Heart right ventricle (tissue), 16 donors: ENCODE data around the gene HSPA12B. TPM values are rescaled to one million over a fixed set of nuclear protein-coding genes. Genes with fewer than 3 reads are reported as not detected.

ENCODE experiments used
- ATAC-seq, 8 donors: fragments of 200-7000 bp; cut with Tn5 transposase; one replicate each; pipeline ENCODE4 v1.9.1; 2020; ENCODE audit warnings: mild to moderate bottlenecking in 8 of 8, moderate library complexity in 8 of 8, moderate number of reproducible peaks in 1 of 8
- DNase-seq, 2 donors: peaks; one replicate each; pipeline ENCODE4 v3.0.0-alpha.2; 2020
- H3K27ac ChIP-seq, 10 donors: fragments of 200-600 bp; sonication (generic) in 2 of 10; one replicate each; pipeline versions ENCODE4 v1.5.0 to v1.8.0; 2020 to 2022; ENCODE audit warnings: mild to moderate bottlenecking in 3 of 10
- H3K27me3 ChIP-seq, 7 donors: fragments of 200-600 bp; one replicate each; pipeline ENCODE4 v1.8.0; 2021 to 2022; ENCODE audit warnings: mild to moderate bottlenecking in 2 of 7
- H3K36me3 ChIP-seq, 9 donors: fragments of 200-600 bp; sonication (generic) in 1 of 9; one replicate each; pipeline versions ENCODE4 v1.5.0 to v1.8.0; 2020 to 2022; ENCODE audit warnings: mild to moderate bottlenecking in 2 of 9
- H3K4me1 ChIP-seq, 9 donors: fragments of 200-600 bp; sonication (generic) in 1 of 9; one replicate each; pipeline versions ENCODE4 v1.5.0 to v1.8.0; 2020 to 2022; ENCODE audit warnings: mild to moderate bottlenecking in 4 of 9
- H3K4me3 ChIP-seq, 10 donors: fragments of 200-600 bp; sonication (generic) in 2 of 10; one replicate each; pipeline versions ENCODE4 v1.5.0 to v1.8.0; 2020 to 2022; ENCODE audit warnings: mild to moderate bottlenecking in 7 of 10, moderate library complexity in 2 of 10
- H3K9me3 ChIP-seq, 11 donors: fragments of 200-600 bp in 10 of 11; sonication (generic) in 2 of 11; one replicate each; pipeline versions ENCODE4 v1.5.0 to v1.8.0; 2013 to 2022; ENCODE audit warnings: mild to moderate bottlenecking in 2 of 11, control low read depth in 1 of 11, moderate library complexity in 1 of 11
- CTCF ChIP-seq, 9 donors: fragments of 200-600 bp; sonication (generic) in 2 of 9; IDR thresholded peaks; one replicate each; pipeline versions ENCODE4 v1.5.0 to v1.8.0; 2021 to 2022; ENCODE audit warnings: antibody characterized with exemption in 9 of 9, mild to moderate bottlenecking in 5 of 9, moderate library complexity in 1 of 9
- WGBS, 2 donors: extraction: QIAGEN DNeasy Blood & Tissue Kit; methylation state at CpG; one replicate each; pipeline ENCODE4 v1.1.7; 2013; ENCODE audit warnings: inconsistent platforms in 1 of 2; 5-methylcytosine and 5-hydroxymethylcytosine counted together
- intact Hi-C, 10 donors: fragments of 100-400 bp; cut with DNase I; formaldehyde crosslinking; loops; one replicate each; pipeline versions ENCODE4 v1.11.1 to v1.14.2; 2022
- polyA plus RNA-seq, 2 donors: library from polyadenylated mRNA; stranded (reverse); fragments of 200-250 nt; gene quantifications; one replicate each; pipeline ENCODE4 v1.2.3, GENCODE V29; 2013
- total RNA-seq, 10 donors: library from RNA; stranded (reverse); fragmentation: NEBNext Ultra II Directional in 3 of 10; extraction: Animal tissue kit (Norgen Biotek cat#: 25700) in 3 of 10; gene quantifications; one replicate each; pipeline versions ENCODE4 v1.2.1 to v1.2.4, GENCODE V29; 2021 to 2023
- donor health status: Arrhythmogenic right ventricular cardiomyopathy.
- donor health status: ischemic (EF 13 %, LVEDD 7.1; RV severe dilation, severe dysfunction).
- donor health status: healthy with polysubstance abuse.
- donor health status: DM: no; HTN: yes; CAD: no.
- donor health status: DM: no; HTN: no; CAD: no.
- donor health status: ischemic (EF 25% LVEDD 6.9; RV normal size, moderate dysfunction).
- donor health status: ischemic (EF 25% LVEDD 5.7; RV mildly dilated, moderate dysfunction).
- donor health status: healthy.
- donor health status: DM: yes; HTN: yes; CAD: no.
- donor health status: Ischemic cardiomyopathy.
- donor health status: ischemic (EF 35%, LVEDD 5.7; RV mildly dilated, moderate dysfunction).
- donor health status: nonischemic (EF 11% LVEDD 7.7; RV severe dilation, severe dysfunction).
- donor health status: DM: yes; HTN: yes; CAD: no.
- donor health status: PGD.
- donor health status: ischemic (EF 29% LVEDD 5.4; RV normal size, mild dysfunction).
- donor health status: nonischemic (EF 23%, LVEDD 6.1; RV moderate dilation, normal function).

Gene HSPA12B
- total and polyA plus RNA-seq, 12 donors: 8.4 to 26.5 (median 13.0) TPM

GRCh38 chr20:3751675-3752385, 19.3 kb downstream of the HSPA12B start:
- intact Hi-C loops: loop anchor here in 4 of 10 donors (5.0 to 10.0 kb wide), 2 partner anchors 35 to 77 kb away; no protein-coding TSS in a partner anchor
- Histone ChIP-seq H3K4me3 (peak overlapping the region in 9 of 10 donors; percentile 16 to 47 (median 38)), H3K36me3 (peaks cover 0 to 54% (median 3%) of the 10 kb centered on the region in 9 donors), H3K4me1 (peaks cover 0 to 55% (median 22%) of the 10 kb centered on the region in 9 donors), H3K27ac (peak overlapping the region in 5 of 10 donors; percentile 2 to 56 (median 30)), H3K9me3 (no peaks in the 10 kb centered on the region), H3K27me3 (peaks cover 0 to 21% (median 9%) of the 10 kb centered on the region in 7 donors)
- DNase-seq: peak; percentile 74 to 79
- peak; percentile 14 to 61 (median 46) for ATAC-seq
- TF ChIP-seq CTCF (IDR thresholded peaks at IDR 0.05): no peak
- 31 to 49% methylated on average over 79 to 95 of the region's 95 CpGs for WGBS, 2 donors

DNA sequence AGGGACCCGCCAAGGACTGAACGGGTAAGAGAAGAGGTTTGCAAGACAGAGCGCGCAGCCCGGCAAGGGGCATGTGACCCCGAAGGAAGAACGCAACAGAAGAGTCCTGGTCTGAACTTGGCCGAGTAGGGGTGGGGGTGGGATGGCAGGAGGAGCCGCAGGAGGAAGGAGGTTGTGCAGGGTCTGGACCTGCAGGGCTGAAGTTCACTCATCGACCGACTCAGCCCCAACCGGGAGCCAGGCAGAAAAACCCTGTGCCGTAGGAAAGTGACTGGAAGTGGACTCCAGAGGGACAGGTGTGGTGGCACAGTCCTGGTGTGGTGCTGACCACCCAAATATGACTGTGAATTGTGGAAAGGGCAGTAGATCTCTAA, 19.9 kb downstream of the HSPA12B start:
- peaks cover 0 to 21% (median 9%) of the 10 kb centered on the region in 7 donors for H3K27me3 ChIP-seq
- TF ChIP-seq CTCF (IDR thresholded peaks at IDR 0.05): no peak
- H3K36me3 ChIP-seq: peaks cover 0 to 51% (median 3%) of the 10 kb centered on the region in 9 donors
- H3K9me3 ChIP-seq: no peaks in the 10 kb centered on the region
- ATAC-seq (peak in 4 of 8 donors; percentile 1 to 11 (median 8)), DNase-seq (no peak)
- WGBS, 2 donors: 34 to 45% methylated on average over 13 of the region's 13 CpGs
- peak overlapping the region in 8 of 10 donors; percentile 16 to 47 (median 39) for H3K4me3 ChIP-seq
- peaks cover 0 to 57% (median 22%) of the 10 kb centered on the region in 9 donors for H3K4me1 ChIP-seq
- H3K27ac ChIP-seq: peak overlapping the region in 5 of 10 donors; percentile 30 to 68 (median 48)
- intact Hi-C loops: loop anchor here in 4 of 10 donors (5.0 to 10.0 kb wide), 2 partner anchors 35 to 78 kb away; no protein-coding TSS in a partner anchor

GRCh38 chr20:3753098-3753497, 20.6 kb downstream of the HSPA12B start:
- TF ChIP-seq CTCF (IDR thresholded peaks at IDR 0.05): peak; percentile 60 to 85 (median 79)
- Histone ChIP-seq H3K9me3 (no peaks in the 10 kb centered on the region), H3K4me3 (no peak overlapping the region), H3K27ac (peak overlapping the region in 3 of 10 donors; percentile 30 to 56 (median 48)), H3K36me3 (peaks cover 0 to 55% (median 3%) of the 10 kb centered on the region in 9 donors), H3K27me3 (peaks cover 0 to 21% (median 9%) of the 10 kb centered on the region in 7 donors), H3K4me1 (peaks cover 0 to 64% (median 22%) of the 10 kb centered on the region in 9 donors)
- intact Hi-C loops: loop anchor here in 4 of 10 donors (5.0 to 10.0 kb wide), 2 partner anchors 36 to 78 kb away; no protein-coding TSS in a partner anchor
- WGBS, 2 donors: 38 to 42% methylated on average over 4 of the region's 4 CpGs
- ATAC-seq (peak; percentile 53 to 87 (median 69)), DNase-seq (peak in 1 of 2 donors; percentile 72)

DNA sequence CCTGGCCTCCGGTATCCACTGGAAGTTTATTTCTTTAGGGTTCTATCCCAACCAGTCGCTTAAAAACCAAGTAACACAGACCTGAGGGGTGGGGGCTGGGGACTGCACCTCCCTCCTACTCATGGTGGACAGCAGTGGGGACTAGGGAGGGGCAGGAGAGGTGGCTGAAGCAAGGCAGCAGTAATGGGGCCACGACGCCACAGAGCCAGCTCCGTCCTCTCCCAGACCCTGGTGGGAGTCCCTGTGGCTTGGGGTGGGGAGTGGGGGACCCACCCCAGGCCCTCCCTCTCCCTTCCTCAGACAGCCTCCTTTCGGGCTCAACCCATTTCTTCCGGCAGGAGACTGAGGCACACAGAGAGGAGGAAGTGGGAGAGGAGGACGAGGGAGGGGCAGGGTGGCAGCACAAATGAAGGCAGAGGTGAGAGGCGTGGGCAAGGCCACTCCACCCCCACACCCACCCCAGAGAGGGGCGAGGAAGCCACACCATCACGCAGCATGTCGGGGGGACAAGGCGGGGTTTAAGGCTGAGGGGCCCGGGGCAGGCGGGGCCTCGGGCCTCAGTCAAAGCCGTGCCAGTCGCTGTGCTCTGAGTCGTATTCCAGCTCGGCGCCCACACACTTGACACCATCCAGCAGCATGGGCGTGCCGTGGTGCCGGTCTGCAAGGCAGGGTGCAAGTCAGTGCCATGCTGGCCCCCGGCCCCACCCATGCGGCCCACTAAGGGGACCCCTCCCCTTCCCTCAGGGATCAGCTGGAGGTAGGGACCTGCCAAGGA, 21.2 kb downstream of the HSPA12B start:
- WGBS, 2 donors: 68 to 83% methylated on average over 26 of the region's 26 CpGs
- Histone ChIP-seq H3K4me3 (no peak overlapping the region), H3K36me3 (peaks cover 0 to 59% (median 0%) of the 10 kb centered on the region in 9 donors), H3K27me3 (peaks cover 0 to 21% (median 9%) of the 10 kb centered on the region in 7 donors), H3K4me1 (peaks cover 0 to 69% (median 23%) of the 10 kb centered on the region in 9 donors), H3K9me3 (no peaks in the 10 kb centered on the region), H3K27ac (peak overlapping the region in 5 of 10 donors; percentile 4 to 48 (median 26))
- intact Hi-C loops: loop anchor here in 4 of 10 donors (5.0 to 10.0 kb wide), 2 partner anchors 36 to 79 kb away; no protein-coding TSS in a partner anchor
- ATAC-seq (peak in 7 of 8 donors; percentile 1 to 24 (median 6)), DNase-seq (peak in 1 of 2 donors; percentile 27)
- TF ChIP-seq CTCF (IDR thresholded peaks at IDR 0.05): no peak
